Renal pelvis (tissue), 4 donors: ENCODE measurements around the gene ARHGEF10L. TPM values are rescaled to one million over a fixed set of nuclear protein-coding genes. Genes with fewer than 3 reads are reported as not detected.

ENCODE experiments used
- DNase-seq: peaks from one replicate; pipeline ENCODE4 v3.0.0-alpha.2; 2013
- polyA plus RNA-seq, 3 donors: library from polyadenylated mRNA; unstranded; fragments of 120-200 nt; gene quantifications; one replicate each; pipeline ENCODE4 v1.2.1, GENCODE V29; 2013; ENCODE audit not compliant: insufficient read length in 3 of 3

Gene ARHGEF10L
- polyA plus RNA-seq, 3 donors, result 49.1 to 57.4 (median 56.4) TPM

DNA sequence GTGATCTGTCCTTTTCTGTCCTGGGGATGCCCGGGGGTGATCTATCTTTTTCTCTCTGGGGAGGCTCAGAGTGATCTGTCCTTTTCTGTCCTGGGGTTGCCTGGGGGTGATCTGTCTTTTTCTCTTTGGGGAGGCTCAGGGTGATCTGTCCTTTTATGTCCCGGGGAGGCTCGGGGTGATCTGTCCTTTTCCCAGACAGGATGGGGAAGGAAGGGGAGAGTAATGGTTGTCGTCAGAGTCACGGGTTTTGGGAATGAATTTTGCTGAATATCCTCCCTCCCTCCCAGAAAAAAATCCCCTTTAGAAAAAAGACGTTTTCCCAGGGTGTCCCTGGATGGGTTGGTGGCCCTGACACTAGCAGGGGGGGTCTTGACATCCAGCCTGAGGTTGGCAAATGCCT, 91.5 kb downstream of the ARHGEF10L start:
- no peak for DNase-seq

GRCh38 chr1:17631410-17631809, 91.9 kb downstream of the ARHGEF10L start:
- DNase-seq, result no peak

GRCh38 chr1:17632106-17632505, 92.6 kb downstream of the ARHGEF10L start:
- DNase-seq, result no peak

DNA sequence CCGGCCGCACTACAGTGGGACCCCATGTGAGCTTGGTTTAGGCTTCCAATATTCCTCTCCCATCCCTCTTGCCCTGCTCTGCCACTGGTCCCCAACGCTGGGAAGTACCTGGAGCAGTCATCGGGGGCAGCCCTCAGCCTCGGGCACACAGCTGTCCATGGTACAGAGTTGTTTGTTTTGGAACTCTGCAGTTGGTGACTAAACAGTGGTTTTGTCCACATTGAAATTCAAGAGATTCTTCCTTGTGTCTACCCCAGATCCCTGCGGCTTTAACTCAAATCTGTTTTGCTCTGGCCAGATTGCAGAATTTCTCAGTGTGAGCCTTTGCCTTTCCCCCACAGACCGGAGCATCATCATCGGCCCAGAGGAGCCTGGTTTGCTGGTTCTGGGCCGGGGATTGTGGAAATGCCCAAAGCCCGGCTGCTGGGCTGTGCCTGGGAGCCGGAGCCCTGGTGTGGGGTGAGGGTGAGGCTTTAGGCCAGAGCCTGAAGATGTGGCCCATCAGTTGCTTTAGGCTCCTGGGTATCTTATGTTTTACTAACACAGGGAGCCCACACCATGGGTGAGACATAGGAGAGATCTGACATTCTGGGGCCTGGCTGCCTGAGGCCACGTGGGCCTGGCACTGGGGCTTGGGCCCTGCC, 93.2 kb downstream of the ARHGEF10L start:
- no peak for DNase-seq

GRCh38 chr1:17633654-17634053, 94.2 kb downstream of the ARHGEF10L start:
- DNase-seq, result no peak

- DNase-seq, result no peak
Measured at GRCh38 chr1:17635276-17635675, 95.8 kb downstream of the ARHGEF10L start.

GRCh38 chr1:17635811-17636210, 96.3 kb downstream of the ARHGEF10L start:
- DNase-seq, result no peak

DNA sequence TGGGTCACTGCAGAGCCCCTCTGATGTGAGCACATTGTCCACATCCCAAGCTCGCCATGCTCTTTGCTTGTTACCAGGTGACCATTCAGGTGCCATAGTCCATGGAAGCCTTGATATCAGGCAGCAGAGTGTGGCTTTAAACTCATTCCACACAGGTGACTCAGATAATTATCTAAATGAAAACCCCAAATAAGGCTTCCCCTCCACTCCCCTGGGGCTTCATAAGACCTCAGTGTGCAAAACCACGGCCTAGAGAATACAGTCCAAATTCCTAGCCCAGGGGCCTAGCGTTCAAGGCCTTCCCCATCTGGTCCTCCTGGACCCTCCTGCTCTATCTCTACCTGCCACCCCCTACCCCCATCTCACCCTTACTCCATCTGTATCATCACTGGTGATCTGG, 97.1 kb downstream of the ARHGEF10L start:
- DNase-seq, result no peak

- no peak for DNase-seq
Measured at GRCh38 chr1:17637055-17637454, 97.6 kb downstream of the ARHGEF10L start.

DNA sequence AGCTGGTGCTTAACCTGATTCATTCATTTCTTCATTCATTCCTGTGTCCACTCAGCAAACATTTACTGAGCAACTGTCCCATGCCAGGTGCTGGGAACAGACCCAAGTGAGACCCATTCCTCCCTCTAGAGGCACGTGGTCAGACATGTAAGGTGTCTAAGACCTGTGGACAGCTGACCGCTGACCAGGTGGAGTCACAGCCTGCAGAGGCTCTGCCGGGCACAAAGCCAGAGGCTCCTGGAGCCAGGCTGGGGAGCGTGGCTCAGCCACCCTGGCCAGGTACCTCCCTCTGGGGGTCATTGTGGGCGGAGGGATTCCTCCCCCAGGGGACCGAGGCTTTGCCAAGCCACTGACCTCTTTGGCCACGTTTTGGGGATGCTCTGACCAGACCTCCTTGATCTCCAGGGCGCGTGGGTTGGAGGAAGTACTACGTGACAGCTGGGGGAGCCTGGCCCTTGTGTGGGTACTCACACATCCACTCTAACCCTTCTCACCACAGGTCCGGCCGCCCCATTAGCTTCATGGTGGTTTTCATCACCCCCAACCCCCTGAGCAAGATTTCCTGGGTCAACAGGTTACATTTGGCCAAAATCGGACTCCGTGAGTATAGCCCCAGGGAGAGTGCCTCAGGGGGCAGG, 100.3 kb downstream of the ARHGEF10L start:
- no peak for DNase-seq

DNA sequence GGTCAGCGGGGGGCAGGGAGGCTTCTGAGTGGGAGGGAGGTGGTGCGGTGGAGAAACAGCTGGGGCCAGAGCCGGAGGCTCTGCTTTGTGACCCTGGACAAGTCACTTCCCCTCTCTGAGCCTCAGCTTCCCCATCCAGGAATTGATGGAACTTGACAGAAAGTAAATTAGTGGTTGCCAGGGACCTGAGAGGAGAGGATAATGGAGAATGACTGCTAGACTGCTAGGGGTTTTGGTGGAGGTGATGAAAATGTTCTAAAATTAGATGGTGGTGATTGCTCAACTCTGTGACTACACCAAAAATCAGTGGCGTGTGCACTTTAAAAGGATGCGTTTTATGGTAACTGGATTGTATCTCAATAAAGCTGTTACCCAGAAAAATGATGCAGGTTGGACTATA, 100.9 kb downstream of the ARHGEF10L start:
- DNase-seq, result no peak

DNA sequence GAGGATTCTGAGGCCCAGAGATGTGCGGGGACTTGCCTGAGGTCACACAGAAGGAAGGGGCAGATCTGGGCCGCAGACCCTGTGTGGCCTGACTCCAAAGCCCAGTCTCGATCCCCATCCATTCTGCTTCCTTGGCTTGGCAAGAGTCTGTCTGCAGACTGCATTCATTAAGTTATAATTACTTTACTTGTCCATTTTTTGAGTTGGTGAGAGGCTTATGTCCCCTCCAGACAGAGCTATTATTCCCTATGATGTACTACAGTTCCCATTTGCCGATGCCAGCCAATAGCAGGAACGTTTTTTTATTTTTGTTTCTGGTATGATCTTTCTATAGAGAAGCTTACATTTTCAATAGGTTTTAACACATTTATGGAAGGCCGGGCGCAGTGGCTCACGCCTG, 101.5 kb downstream of the ARHGEF10L start:
- DNase-seq, result no peak

- DNase-seq, result no peak
Measured at GRCh38 chr1:17642169-17642568, 102.7 kb downstream of the ARHGEF10L start.

DNA sequence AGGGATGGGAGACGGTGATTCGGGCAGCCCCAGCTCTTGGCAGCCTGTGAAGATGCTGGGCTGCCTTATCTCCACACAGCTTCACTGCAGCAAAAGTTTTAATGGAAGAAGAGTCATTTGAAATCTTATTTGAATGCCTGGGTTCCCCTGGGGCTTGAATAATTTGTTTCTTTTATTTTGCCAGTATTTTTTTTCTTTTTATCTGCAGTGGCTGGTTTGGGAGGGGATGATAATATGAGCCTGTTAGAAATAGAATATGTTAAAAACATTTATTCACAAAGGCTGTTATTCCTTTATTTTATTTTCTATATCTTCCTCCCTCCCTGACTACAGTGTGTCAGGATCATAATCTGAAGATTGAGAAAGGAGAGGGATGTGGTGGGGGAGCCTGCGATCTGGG, 103.4 kb downstream of the ARHGEF10L start:
- no peak for DNase-seq

DNA sequence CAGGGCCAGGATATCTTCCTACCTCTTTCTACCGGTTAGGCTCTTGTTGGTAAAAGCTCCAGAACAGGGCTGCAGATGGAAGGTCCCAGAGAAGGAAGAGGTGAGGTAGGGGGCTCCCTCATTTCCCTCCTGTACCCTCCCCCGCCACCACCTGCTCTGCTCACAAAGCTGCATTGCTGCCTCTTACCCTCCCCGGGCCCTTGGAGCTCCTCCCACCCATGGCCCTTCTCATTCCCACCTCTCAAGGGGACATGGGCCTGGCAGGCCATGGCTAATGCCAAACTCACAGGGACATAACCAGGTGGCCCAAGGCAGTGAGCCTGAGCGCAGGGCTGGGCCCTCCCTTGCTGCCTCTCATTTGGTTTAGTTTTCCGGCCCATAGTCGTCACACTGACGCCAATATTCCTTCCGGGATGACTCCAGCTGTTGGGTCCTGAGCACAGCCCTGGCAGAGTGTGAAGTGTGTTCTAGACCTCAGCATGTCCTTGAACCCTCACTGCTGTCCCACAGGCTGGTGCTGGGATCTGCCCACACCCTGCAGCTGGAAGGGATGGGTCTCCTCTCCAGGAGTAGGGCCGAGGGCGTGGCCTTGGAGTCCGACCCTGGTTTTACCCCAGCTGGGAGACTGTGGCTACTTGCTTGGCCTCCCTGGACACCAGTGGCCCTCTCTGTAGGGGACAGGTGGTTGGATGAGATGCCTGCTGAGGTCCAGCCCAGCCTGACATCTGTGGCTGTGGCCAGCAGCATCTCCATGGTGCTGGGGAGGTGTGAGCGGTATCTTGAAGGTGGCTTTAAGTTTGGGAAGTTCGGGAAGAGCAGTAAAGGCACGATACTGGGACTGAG, 104.6 kb downstream of the ARHGEF10L start:
- no peak for DNase-seq

DNA sequence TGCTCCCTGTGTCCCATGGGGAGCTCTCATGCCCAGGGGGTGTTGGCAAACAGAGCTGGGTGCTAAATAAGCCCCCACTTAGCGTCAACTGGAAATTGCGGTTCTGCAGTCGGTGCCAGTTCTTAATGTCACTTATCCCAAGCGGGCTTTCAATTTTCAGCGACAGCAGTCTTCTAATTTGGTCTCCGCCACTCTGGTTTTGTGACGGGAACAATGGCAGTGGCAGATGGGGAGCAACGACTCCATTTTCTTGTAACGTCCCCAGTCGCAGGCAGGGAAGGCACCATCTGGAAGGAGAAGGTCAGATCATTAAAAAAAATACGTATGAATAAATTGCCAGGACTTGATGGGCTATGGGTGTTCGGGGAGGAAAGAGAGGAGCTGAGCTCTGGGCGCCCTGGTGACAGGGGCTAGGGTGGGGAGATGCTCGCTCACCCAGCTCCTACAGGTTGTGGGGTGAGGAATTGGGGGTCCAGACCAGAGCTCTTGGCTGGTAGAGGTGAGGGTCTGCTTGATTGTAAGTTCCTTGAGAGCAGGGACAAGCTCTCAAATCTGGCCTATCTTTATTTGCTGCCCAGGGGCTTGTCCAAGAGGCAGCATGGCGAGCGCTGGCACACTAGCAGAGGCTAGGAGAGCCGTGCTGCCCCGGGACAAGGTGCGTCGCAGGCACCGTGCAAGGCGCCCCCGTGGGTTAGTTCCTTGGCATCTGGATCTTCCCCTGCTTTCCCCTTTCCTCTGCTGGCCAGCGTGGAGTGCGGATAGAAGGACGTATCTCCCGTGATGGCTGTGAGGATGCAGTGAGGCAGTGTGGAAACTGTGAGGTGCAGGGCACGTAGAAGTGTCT, 105.8 kb downstream of the ARHGEF10L start:
- DNase-seq, result no peak

DNA sequence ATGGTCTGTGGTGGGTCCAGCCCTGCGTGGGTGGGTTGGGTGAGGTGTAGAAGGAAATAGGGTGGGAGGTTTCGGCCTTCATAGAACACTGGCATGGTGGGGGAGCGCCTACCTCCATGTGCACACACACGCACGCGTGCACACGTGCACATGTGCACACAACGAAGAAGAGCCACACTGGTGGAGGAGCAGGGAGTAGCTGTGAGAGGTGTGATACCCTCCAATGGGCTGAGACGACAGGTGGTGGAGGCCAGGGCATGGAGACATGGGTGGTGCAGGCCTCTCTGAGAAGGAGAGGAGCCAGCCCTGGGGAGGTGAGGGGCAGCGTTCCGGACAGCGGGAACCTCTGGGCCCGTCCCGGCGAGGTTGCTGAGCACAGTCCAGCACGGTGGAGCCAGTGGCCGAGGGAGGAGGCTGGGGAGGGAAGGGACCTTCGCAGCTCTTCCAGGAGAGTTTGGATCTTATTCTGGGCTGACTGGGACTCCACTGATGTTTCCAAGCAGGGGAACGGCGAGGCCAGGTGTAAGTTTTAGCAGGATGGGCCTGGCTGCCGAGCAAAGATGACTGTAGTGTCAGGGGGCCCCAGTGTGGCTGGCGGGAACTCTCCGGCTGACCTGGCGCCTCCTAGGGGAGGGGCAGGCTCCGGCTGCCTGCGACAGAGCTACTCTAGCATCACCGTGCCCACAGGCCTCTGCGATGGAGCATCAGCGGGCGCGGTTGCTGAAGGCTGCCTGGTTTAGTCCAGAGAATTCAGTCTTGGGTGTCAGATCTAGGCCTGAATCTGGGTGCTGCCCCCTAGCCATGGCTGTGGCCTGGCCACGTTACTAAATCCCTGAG, 107.2 kb downstream of the ARHGEF10L start:
- no peak for DNase-seq

DNA sequence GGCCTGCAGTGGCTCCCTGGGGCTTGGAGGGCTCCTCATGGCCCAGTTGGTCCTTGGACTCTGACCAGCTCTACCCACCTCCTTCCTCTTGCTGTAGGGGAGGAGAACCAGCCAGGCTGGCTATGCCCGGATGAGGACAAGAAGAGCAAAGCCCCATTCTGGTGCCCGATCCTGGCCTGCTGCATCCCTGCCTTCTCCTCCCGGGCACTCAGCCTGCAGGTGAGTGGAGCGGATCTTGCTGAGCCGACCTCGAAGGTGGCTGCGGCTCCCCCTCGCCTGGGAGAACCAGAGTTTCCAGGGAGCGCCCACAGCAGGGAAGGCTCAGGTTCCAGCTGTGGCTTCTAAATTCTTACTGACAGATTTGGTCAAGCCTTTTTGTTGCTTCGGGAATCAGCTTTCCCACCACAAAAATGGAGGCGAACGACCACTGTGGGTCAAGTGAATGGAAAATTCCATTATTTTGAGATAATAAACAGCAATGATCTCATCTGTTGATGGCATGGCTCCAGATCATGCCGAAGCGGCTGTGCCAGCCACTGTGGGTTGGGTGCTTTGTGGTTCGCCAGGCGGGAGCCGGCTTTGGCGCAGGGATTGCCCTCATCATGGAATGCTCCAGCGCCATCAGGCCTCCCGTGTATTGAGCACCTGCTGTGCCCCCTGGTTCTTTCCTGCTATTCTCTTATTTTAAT, 109.1 kb downstream of the ARHGEF10L start:
- DNase-seq, result no peak

GRCh38 chr1:17649371-17650106, 110.0 kb downstream of the ARHGEF10L start:
- no peak for DNase-seq

DNA sequence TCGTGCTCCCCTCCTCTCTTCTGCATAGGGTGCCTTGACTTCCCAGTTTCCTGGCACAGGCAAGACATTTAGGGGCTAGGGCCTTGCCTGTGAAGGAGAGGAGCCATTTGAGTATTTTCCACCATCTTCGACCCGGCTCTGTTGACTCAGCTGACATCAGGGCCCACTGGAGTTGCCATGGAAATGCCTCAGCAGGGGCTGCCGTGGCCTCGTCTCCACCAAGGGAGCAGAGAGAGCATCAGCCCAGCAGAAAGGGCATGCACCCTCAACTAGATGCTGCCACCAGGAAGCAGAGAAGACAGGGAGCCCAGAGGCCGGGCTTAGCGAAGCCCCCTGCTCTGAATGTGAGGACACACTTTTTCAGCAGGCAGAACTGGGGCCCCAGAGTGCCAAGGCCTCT, 113.8 kb downstream of the ARHGEF10L start:
- no peak for DNase-seq
